Fibroblast of lung (primary cell): Measurements from ENCODE around the gene WNT8A.

ENCODE experiments used
- EZH2 ChIP-seq: IDR thresholded peaks from 2 replicates; pipeline ENCODE4 v1.5.1; 2012; ENCODE audit warnings: low read length, control low read depth, mild to moderate bottlenecking; ENCODE audit errors: missing control alignments
- TF ChIP-seq, protein P1 (sequence below), 2 donors: IDR thresholded peaks in 1 of 2; conservative IDR thresholded peaks in 1 of 2; 1 replicate in 1 of 2; 2 replicates in 1 of 2; pipeline ENCODE4 v1.5.1; 2011 to 2012; ENCODE audit warnings: low read length in 2 of 2, control low read depth in 1 of 2, inconsistent platforms in 1 of 2, low read depth in 1 of 2, mild to moderate bottlenecking in 1 of 2

DNA sequence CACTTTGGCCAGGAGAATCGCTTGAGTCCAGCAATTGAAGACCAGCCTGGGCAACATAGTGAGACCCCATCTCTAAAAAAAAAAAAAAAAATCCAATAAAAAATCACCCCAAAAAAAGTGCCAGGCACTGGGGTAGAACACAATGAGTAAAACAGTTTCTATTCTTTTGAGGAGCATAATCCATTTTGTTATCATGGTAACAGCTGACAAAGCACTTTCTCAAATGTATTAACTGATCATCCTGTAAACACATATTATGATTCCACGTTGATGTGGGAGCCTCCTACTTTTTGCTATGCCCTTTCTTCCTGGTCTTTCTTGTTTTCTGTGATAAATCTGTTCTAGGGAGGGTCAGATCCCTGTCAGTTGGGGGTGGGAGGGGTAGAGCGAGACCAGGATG, 30.3 kb upstream of the WNT8A start:
- TF ChIP-seq, protein P1, sequence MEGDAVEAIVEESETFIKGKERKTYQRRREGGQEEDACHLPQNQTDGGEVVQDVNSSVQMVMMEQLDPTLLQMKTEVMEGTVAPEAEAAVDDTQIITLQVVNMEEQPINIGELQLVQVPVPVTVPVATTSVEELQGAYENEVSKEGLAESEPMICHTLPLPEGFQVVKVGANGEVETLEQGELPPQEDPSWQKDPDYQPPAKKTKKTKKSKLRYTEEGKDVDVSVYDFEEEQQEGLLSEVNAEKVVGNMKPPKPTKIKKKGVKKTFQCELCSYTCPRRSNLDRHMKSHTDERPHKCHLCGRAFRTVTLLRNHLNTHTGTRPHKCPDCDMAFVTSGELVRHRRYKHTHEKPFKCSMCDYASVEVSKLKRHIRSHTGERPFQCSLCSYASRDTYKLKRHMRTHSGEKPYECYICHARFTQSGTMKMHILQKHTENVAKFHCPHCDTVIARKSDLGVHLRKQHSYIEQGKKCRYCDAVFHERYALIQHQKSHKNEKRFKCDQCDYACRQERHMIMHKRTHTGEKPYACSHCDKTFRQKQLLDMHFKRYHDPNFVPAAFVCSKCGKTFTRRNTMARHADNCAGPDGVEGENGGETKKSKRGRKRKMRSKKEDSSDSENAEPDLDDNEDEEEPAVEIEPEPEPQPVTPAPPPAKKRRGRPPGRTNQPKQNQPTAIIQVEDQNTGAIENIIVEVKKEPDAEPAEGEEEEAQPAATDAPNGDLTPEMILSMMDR (conservative IDR thresholded peaks at IDR 0.05 in 1 of 2, IDR thresholded peaks at IDR 0.05 in 1 of 2; ENCODE audit: low read depth in 1 of 2, low read length in 2 of 2), result no peak
- no peak for TF ChIP-seq EZH2
